HG03342 (cell line): ENCODE data around the gene SOX8.

Source experiments
- ATAC-seq: cut with Tn5 transposase; IDR thresholded peaks from one replicate; pipeline ENCODE4 v1.9.1; 2021; ENCODE audit warnings: mild to moderate bottlenecking, moderate library complexity; ENCODE audit not compliant: unreplicated experiment

Gene SOX8

DNA sequence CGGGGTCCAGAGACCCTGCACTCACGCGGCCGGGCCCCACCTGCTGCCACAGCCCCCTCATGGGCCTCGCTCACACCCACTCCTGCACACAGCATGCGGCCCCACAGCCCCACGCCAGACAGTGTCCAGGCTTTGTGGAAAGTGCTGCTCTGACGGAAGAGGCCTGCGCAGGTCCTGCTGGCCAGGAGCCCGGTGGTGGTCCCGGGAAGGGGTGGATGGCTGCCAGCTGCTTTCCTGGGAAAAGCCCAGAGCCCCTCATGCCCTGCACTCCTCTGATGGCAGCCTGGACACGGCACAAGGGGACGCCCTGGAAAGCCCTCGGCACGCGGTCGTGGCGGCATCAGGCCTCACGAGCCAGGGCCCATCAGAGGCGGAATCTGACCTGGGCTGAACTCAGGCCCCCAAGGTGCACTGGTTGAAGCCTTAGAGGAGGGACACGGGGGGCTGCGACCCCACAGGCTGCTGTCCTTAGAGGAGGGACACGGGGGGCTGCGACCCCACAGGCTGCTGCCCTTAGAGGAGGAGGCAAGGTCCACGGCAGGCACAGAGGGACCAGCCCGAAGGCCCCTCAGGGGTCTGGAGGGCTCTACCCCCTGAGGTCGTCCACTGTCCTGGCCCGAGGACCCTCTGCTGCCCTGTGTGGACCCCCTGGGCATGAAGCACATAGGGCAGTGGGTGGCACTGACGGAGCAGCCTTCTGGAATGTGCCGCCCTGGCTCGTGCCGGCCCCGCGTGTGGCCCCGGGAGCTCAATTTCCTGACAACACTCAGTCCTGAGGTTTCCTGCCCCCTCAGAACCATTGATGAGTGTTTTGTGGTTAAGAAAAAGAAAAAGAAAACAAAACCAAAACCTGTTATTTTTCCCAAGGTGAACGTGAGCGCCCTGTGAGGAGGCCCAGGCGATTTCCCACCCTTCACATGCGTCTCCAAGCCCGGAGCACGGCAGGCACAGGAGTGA, 22.1 kb downstream of the SOX8 start:
- ATAC-seq = no peak

DNA sequence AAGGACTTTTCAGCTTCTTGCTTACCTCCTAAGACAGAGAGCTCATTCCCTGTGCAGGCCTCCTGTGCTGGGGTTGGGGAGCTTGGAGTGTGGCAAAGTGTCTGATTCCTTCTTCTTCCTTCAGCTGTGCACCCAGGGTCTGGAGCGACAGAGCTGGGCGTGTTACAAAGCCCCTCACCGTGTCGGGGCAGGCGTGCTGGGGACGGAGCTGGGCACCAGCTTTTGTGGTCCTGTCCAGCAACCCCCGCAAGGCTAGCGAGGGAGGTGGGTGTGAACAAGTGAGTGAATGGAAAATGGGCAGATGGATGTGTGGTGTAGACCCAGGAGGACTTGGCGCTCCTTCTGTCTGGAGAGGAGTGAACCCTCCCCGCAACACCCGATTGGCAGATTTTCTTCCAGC, 23.7 kb downstream of the SOX8 start:
- ATAC-seq = no peak

DNA sequence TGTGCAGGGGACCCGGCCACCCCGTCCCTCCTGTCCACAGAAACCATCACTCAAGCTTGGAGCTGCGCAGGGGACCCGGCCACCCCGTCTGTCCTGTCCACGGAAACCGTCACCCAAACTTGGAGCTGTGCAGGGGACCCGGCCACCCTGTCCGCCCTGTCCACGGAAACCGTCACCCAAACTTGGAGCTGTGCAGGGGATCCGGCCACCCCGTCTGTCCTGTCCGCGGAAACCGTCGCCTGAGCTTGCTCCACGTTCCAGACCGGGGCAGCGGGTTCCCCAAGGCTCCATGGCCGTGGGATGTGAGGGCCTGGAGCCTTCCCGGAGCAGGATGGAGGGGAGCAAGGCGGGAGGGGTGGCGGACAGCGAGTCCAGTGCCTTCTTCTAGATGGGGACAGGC, 25.2 kb downstream of the SOX8 start:
- no peak for ATAC-seq

DNA sequence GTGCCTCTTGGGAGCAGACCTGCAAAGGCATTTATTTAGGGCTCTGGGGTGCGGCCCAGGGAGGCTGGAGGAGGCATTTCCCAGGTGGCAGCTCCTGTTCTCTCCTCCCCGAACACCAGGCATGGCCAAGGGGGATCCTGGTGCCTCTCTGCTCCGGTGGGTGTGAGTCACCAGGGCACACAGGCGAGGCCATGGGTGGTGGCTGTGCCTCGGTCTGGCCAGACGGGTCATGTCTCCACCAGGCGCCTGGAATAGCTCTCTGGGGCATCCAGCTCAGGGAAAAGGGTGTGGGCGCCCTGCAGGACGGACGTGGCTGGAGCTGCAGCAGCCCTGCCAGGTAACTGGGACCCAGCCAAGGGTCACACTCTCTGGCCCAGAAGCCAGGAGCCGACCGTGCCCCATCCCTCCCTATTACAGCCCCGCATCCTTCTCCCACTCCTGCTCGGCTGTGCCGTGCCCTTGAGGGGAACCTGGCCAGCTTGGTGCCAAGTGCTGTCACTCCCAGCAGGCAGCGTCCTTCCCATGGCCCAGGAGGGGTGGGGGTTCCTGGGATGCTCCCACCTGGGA, 25.8 kb downstream of the SOX8 start:
- no peak for ATAC-seq

DNA sequence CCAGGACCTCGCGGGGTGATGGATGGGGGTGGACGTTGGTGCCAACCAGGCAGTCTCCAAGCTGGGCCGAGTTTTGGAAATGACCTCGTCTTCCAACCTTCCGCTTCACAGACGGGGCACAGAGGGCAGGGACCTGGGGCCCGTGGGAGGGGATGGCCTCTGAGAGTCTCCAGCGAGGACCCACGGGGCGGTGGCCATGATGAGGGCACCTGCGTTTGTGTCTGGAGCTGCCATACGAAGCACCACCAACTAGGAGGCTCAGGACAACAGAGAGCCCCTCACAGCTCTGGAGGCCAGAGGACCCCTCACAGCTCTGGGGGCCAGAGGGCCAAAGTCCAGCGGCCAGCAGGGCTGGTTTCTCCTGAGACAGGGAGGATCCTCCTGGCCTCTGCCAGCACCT, 26.5 kb downstream of the SOX8 start:
- no peak for ATAC-seq

DNA sequence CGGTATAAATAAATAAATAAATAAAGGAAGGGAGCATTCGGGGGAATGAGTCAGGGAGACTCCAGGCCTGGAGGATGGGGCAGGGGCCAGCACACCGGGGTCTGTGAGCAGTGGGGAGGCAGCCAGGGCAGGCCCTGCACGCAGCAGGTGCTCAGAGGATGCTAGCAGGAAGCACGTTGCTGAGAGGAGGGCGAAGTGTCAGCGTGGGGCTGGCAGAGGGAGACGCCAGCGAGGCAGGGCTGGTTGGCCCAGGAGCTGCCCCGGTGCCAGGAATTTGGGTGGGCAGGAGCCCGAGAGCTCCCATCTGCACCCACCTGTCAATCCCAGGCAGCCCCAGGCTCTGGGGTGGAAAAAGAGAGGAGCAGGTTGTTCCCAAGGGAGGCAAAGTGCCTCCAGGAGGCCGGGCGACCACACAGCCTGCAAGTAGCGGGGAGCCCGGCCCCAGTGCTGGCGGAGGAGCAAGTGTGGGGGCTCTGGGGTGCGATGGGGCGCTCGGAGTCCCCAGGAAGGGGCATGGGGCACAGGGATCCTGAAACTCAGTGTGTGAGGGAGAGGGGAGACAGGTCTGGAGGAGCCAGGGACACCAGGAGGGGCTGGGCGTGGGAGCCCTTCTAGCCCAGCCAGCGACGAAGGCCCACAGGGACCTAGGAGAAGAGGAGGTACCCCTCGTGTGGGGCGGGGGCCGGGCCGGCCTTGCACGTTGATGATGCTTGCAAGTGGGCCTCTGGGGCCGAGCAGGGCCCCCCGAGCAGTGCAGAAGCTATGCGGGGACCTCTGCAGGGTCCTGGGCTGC, 28.0 kb downstream of the SOX8 start:
- ATAC-seq = no peak

DNA sequence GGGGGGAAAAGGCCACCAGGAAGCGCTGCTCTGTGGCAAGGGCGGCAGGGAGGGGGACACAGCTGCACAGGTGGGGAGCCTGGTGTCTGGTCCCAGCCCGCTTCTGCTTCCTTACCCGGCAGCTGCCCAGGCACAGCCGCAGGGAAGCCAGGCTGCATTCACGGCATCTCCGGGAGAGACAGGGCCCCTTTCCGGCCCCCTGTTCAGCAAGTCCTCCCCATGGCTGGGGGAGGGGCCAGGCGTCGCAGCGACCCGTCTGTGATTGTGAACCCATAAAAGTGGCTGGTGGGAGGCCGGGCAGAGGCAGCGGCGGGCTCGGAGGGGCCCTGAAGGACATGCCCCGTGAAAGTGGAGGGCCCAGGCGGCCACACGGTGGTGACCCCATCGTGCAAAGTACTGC, 28.7 kb downstream of the SOX8 start:
- ATAC-seq = no peak

DNA sequence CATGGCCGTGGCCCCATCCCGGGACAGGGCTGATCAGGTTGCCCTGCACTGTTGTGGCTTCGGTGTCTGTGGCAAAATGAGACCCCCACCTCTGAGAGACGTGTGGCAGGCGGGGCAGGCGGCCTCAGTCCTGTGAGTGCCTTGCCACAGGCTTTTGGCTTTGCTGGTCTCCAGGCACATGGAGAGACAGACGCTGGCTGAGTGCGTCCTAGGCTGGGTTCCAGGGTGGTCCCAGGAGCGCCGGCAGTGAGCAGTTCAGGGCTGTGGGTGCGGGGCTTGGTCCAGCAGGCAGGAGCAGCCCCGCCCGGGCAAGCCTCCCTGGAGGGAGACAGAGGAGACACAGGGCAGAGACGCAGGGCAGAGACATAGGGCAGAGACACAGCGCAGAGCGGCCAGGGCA, 29.2 kb downstream of the SOX8 start:
- ATAC-seq = no peak

DNA sequence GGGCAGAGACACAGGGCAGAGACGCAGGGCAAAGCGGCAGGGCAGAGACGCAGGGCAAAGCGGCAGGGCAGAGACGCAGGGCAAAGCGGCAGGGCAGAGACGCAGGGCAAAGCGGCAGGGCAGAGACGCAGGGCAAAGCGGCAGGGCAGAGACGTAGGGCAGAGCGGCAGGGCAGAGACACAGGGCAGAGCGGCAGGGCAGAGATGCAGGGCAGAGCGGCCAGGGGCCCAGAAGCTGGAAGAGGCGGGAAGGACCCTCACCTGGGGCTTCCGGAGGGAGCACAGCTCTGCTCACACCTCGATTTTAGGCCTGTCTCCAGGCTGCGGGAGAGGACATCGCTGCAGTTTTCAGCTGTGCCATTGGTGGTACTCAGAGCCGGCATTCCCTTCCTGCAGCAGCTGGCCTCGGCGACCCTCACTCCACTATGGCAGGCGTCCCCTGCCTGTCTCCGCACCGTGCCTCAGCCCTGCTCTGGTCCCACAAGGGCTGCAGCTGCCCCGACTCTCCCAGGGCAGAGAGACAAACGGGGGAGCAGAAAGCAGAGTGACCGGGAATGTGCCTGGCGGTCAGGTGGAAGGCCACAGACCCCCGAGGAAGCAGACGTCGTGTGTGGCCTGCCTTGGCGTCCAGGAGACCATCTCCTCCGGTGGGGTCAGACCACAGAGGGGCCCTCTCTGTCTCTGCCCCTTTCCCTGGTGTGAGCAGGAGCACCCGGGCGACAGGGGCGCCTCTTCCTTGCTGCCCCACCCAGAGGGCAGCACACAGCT, 29.9 kb downstream of the SOX8 start:
- no peak for ATAC-seq

DNA sequence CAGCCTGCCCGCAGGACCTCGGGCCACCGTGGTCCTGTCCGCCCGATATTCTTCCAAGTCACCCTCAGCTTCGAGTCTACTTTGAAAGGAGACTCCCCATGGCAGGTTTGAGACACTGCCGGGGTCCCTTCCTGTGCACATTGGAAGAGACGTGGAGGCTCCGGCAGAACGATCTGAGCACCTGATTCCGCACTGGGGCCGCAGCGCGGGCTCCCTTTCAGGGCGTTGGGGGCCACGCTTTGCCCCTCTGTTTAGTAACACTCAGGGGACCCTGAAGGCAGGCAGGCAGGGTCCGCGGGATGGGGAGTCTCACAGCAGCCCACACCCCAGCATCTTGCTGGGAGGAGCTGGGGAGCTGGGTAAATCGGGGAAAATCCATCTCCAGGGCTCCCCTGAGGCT, 30.6 kb downstream of the SOX8 start:
- ATAC-seq = no peak

DNA sequence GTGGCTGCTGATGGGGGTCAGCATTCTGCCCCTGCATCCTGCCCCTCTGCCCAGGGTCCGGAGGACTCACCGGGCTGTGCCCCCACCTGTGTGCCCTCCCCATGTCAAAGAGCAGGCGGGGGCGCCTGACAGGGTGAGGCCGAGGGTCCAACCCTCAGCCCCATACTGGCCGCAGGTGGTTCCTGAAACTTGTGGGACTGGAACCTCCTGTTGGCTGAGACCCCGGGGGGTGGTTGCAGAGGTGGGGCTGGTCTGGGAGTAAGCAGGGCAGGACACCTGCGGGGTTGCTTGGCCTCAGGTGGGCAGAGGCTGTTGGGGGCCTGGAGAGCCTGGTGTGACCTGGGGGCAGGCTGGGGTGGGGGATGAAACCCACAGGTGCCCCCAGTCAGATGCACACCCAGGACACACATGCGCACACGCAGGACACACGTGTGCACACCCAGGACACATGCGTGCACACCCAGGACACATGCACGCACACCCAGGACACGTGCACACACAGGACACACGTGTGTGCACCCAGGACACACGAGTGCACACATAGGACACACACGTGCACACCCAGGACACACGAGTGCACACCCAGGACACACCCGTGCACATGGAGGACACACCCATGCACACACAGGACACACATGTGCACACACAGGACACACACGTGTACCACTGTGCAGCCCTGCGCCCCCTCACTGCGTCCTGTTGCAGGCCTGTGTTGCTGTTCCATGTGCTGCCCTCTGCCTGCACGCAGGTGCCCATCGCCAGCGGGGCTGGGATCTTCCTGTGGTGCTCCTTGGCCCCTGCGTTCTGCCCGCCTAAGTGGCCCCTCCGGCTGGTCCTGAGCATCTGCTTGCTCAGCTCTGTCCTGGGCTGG, 31.4 kb downstream of the SOX8 start:
- ATAC-seq = no peak

DNA sequence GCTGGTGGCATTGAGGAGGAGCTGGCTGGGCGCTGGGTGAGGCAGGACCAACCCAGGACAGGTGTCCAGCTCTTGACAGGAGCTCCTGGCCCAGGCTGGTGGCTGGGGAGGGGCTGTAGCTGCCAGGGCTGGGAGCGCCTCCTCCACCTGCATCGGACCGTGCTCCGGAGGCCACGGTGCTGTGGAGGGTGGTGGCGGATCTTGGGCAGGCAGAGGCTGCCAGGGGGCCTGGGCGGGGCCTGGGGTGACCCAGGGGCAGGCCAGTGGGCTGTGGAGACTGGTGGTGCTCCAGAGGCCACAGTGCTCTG, 32.0 kb downstream of the SOX8 start:
- no peak for ATAC-seq

DNA sequence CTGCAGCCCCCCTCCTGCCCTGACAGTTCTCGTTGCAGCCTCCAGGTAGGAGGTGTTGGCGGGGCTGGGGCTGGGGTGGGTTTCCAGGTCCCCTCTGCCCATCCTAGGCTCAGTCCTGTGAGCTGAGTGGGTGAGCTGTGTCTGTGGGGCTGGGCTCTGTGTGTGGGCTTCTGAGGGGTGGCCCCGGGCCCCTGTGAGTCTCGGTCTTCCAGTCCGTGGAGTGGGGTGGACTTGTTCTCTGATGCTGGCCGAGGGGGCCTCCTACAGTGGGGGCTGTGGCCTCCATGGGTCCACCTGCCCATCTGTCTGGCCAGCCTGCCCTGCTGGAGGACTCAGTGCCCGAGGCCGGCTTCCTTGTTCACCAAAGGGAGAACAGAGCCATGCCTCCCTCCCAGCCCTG, 32.7 kb downstream of the SOX8 start:
- no peak for ATAC-seq

DNA sequence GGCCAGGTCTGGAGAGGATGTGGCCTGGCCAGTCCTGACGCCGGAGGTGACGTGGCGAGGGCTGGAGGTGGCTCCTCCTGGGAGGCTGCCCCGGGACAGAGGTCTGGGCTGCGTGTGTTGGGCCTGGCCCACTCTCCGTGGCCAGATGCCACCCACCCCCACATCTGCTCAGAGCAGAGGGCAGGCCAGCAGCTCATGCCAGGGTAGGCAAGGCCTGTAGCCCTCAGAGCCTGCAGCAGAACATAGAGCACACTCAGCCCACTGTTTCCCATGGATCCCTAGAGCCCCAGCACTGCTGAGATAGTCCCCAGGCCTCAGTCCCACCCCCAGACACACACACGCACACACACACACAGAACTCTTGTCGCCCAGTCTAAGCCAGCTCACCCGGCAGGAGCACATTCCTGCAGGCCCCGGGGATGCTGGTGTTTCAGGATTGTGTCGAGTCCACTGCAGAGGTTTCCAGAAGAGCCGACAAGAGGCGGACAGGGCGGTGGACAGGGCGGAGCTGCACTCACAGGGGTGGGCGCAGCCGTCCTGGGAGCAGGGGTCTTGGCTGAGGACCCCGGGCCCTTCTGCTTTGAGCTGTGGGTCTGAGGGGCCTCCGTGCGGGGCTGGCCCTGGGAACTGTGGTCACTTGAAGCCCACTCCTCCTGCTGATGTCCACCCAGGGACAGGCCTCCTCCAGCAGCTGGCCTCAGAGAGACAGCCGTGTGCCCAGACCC, 33.4 kb downstream of the SOX8 start:
- ATAC-seq = no peak

DNA sequence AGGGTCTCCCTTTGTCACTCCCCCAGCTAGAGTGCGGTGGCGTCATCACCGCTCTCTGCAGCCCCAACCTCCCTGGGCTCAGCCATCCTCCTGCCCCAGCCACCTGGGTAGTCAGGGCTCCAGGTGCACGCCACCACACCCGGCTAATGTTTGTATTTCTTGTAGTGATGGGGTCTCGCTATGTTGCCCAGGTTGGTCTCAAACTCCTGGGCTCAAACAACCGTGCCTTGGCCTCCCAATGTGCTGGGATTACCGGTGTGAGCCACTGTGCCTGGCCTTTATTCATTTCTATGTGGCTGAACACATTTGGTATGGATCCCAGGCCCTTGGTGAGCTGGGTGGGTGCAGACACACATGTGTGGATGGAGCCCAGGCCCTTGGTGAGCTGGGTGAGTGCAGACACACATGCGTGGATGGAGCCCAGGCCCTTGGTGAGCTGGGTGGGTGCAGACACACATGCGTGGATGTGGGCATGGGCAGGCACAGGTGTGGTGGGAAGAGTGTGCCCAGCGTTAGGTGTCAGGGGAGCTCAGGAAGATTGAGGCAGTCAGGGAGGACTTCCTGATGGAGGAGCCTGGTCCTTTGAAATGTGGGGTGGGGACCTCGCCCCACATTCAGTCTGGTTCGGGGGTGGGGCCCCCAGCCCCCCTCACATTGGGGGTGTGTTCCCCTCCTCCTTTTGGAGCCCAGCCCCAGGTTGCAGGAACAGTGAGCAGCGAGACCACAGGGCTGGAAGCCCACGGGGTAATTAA, 37.1 kb downstream of the SOX8 start:
- ATAC-seq = no peak

DNA sequence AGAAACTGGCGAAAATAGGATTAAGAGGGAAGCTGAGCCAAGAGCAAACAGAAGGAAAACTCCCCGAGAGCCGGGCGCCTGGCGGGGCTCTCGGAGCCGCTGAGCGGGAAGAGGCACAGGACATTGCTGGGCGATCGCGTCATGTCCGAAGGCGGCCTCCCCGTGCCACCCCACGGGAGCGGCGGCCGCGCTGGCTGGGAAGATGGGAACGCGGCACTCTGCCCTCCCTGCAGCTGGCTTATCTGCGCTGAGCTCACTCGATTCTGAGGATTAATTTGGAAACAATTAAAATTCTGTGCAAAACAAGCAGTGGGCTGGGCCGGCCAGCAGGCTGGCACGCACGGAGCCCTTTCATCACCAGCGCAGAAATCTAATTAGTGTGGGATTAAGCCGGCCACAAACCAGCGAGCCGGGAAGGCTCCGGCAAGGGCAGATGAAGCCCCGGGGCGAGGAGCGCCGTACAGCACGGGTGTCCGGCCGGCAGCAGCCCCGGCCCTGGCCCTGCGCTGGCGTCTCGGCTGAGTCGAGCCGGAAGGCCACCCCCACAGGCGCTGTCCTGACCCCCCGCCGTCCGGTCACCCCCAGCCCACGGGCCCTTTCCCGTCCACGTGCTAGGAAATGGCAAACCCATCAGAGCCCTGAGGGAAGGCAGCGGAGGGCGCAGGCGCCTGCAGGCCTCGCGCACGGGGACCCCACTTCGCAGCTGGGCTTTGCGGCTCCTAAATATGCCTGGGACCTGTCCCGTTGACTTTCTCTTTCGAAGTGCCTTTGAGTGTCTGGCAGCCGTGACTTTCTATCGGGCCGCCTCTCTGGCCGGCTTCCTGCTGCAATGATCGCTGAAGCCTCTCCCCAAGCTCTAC, 37.9 kb downstream of the SOX8 start:
- no peak for ATAC-seq

DNA sequence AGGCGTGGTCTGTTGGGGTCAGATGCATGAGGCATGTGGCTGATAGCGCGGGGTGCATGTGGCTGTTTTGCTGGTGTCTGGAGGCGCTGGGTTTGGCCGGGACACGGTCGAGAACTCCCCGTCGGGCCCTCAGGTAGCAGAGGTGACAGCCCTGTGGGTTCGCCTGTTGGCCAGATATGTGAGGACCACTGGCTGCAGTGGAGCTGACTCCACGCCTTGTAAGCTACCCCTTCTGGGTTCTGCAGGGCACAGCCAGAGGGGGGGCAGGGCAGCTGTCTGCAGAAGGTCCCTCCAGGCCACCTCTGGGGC, 38.5 kb downstream of the SOX8 start:
- no peak for ATAC-seq

DNA sequence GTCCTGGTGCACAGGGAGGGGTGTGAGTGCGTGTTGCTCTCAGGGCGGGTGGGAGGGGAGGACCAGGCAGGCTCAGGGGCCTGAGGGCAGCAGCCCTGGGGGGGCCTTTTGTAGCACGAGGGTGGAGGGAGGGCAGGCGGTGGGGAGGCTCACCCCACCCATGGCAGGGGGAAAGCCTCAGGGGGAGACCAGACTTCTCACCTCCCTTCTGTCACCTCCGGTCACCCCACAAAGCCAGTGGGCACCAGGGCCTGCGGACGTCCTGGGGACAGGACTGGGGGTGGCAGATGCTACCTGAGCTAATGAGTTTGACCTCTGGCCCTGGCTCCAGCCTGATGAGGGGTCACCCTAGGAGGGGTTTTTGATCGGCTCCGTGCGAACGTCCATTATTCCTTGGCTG, 39.0 kb downstream of the SOX8 start:
- ATAC-seq = no peak
